Renal cortex interstitium (tissue), 15 donors: ENCODE measurements around the gene IFNA6. TPM values are rescaled to one million over a fixed set of nuclear protein-coding genes. Genes with fewer than 3 reads are reported as not detected.
A peak's percentile ranks its signal among the peaks of the same experiment; 100 is the strongest.
"Not testable (repeated sequence)": the region's sequence is repeated elsewhere in the genome, so short reads cannot be mapped to it uniquely, and the experiment has no call there.

ENCODE experiments used
- DNase-seq, 11 donors: peaks; one replicate each; pipeline ENCODE4 v3.0.0-alpha.2; 2013; ENCODE audit warnings: low read depth in 9 of 11, low spot score in 4 of 11; ENCODE audit errors: extremely low read depth in 1 of 11
- long read RNA-seq, 16 experiments: transcript quantifications; one replicate each; lab custom pipeline, GENCODE V29; 2026
- polyA plus RNA-seq, 3 donors: library from polyadenylated mRNA; unstranded; fragments of 120-200 nt; gene quantifications; one replicate each; pipeline ENCODE4 v1.2.1, GENCODE V29; 2013; ENCODE audit not compliant: insufficient read length in 3 of 3

Gene IFNA6
- polyA plus RNA-seq = not detected
- long read RNA-seq, donor 1 = 0 reads
- long read RNA-seq, donor 2 = 0 reads
- long read RNA-seq, donor 3 = 0 reads
- long read RNA-seq, donor 4 = 0 reads
- long read RNA-seq, donor 5 = 0 reads
- long read RNA-seq, donor 6 = 0 reads
- long read RNA-seq, donor 7 = 0 reads
- long read RNA-seq, donor 8 = 0 reads
- long read RNA-seq, donor 9 = 0 reads
- long read RNA-seq, donor 10 = 0 reads
- long read RNA-seq, donor 11 = 0 reads
- long read RNA-seq, donor 12 = 0 reads
- long read RNA-seq, donor 13 = 0 reads
- long read RNA-seq, donor 14 = 0 reads
- long read RNA-seq, donor 15 = 0 reads
- long read RNA-seq, donor 16 = 0 reads

GRCh38 chr9:21350787-21351186, at the start of gene IFNA6:
TSS of gene IFNA6 (minus strand) at chr9:21350887. CDS start at chr9:21350887, 0 bp downstream.
- DNase-seq = no peak

- no peak for DNase-seq
Measured at GRCh38 chr9:21399956-21400355, 49.3 kb upstream of the IFNA6 start.

GRCh38 chr9:21398955-21399489, 48.3 kb upstream of the IFNA6 start:
- no peak for DNase-seq

- peak in 7 of 11 donors; percentile 23 to 51 (median 34) for DNase-seq
Measured at GRCh38 chr9:21395778-21396717, 45.4 kb upstream of the IFNA6 start.

GRCh38 chr9:21392270-21392669, 41.6 kb upstream of the IFNA6 start:
- DNase-seq = no peak

GRCh38 chr9:21385131-21385670, 34.5 kb upstream of the IFNA6 start, which contains the start of gene IFNA2:
TSS of gene IFNA2 (minus strand) at chr9:21385398. CDS start at chr9:21385329, 69 bp downstream.
- no peak for DNase-seq

GRCh38 chr9:21383627-21384026, 32.9 kb upstream of the IFNA6 start:
- no peak for DNase-seq

GRCh38 chr9:21381448-21382339, 31.0 kb upstream of the IFNA6 start:
- DNase-seq = no peak

- DNase-seq = not testable (repeated sequence)
Measured at GRCh38 chr9:21371467-21371866, 20.8 kb upstream of the IFNA6 start.

GRCh38 chr9:21367957-21368356, 17.3 kb upstream of the IFNA6 start, which contains the start of gene IFNA13:
TSS of gene IFNA13 (minus strand) at chr9:21368057. CDS start at chr9:21368010, 47 bp downstream.
- no peak for DNase-seq

- DNase-seq = not testable (repeated sequence)
Measured at GRCh38 chr9:21367169-21367568, 16.5 kb upstream of the IFNA6 start.

- no peak for DNase-seq
Measured at GRCh38 chr9:21362287-21362686, 11.6 kb upstream of the IFNA6 start.

- no peak for DNase-seq
Measured at GRCh38 chr9:21357479-21358460, 7.1 kb upstream of the IFNA6 start.

GRCh38 chr9:21348430-21348970, 2.2 kb downstream of the IFNA6 start:
- no peak for DNase-seq

GRCh38 chr9:21340735-21341134, 10.0 kb downstream of the IFNA6 start:
- DNase-seq = no peak

GRCh38 chr9:21336457-21336856, 14.2 kb downstream of the IFNA6 start:
- DNase-seq = no peak
